HFFc6 (cell line): ENCODE measurements around the gene BMERB1. TPM values are rescaled to one million over a fixed set of nuclear protein-coding genes. Genes with fewer than 3 reads are reported as not detected.
"Not testable (repeated sequence)": the region's sequence is repeated elsewhere in the genome, so short reads cannot be mapped to it uniquely, and the experiment has no call there.

Source experiments
- DNase-seq: peaks from one replicate; pipeline ENCODE4 v3.0.0-alpha.2; 2018
- H3K27ac Mint-ChIP-seq: 2 replicates; pipeline ENCODE4 v1.8.0; 2020; ENCODE audit warnings: mild to moderate bottlenecking, mixed read lengths
- H3K27me3 Mint-ChIP-seq: 2 replicates; pipeline ENCODE4 v1.8.0; 2021; ENCODE audit warnings: mild to moderate bottlenecking, moderate library complexity, mixed read lengths; ENCODE audit not compliant: insufficient read depth
- H3K36me3 Mint-ChIP-seq: 2 replicates; pipeline ENCODE4 v1.8.0; 2021; ENCODE audit warnings: low read depth, mixed read lengths
- H3K4me1 Mint-ChIP-seq: 2 replicates; pipeline ENCODE4 v1.8.0; 2020; ENCODE audit warnings: low read depth, mixed read lengths
- H3K4me3 Mint-ChIP-seq: 2 replicates; pipeline ENCODE4 v1.8.0; 2020; ENCODE audit warnings: mild to moderate bottlenecking, moderate library complexity, mixed read lengths
- H3K9me3 Mint-ChIP-seq: 2 replicates; pipeline ENCODE4 v1.8.0; 2020; ENCODE audit warnings: mild to moderate bottlenecking, mixed read lengths
- CTCF ChIP-seq: fragments of 200-600 bp; sonication (generic); IDR thresholded peaks from 2 replicates; pipeline ENCODE4 v1.5.0; 2021; ENCODE audit warnings: antibody characterized with exemption, mild to moderate bottlenecking
- total RNA-seq, 6 experiments: library from RNA; stranded (reverse); fragmentation: NEBNext Ultra II Directional; extraction: Animal tissue kit (Norgen Biotek cat#: 25700); gene quantifications; 2 replicates in 1 of 6; 3 replicates in 5 of 6; pipeline ENCODE4 v1.2.3, GENCODE V29; 2021

Gene BMERB1
- total RNA-seq, 6 experiments from 2014 or later = 24.3 to 35.1 (median 29.9) TPM

DNA sequence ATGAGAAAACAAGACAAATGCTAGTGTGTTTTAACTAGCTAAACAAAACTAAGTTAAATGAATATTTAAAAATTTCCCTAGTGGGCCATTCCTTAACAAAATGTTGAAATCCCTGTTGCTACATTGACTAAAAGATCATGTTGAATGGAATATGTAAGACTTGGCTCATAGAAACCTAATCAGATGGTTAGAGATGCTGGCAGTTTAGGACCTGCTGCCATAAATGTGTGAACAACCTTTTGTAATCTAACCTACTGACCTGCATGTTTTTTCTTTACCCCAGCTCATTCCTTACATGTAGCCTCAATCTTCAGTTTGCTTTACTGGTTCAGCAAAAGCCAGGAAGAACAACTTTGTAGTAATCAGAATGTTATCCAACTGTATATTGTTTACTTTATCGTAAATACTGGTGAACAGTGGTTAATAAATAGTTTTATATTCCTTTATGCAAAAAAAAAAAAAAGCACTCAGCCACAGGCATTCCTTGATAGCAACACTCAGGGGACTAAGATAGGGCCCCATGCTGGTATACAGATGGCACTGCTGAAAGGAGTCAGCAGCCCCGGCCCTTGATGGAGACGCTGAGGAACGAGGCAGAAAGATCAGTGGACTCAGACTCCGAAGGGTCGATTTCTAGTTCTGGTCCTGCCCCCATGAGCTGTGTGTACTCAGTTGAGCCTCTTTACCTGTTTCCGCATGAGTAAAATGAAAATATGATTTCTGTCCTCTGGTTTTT, 130.4 kb downstream of the BMERB1 start:
- Mint-ChIP-seq H3K9me3 (peaks cover 8% of the 10 kb centered on the region), H3K36me3 (peaks cover 12% of the 10 kb centered on the region), H3K4me3 (no peak overlapping the region), H3K27ac (no peak overlapping the region), H3K4me1 (peaks cover 6% of the 10 kb centered on the region; the same call in 1 of the 2 replicates), H3K27me3 (peaks cover 1% of the 10 kb centered on the region; the same call in 1 of the 2 replicates)
- no peak for TF ChIP-seq CTCF
- no peak for DNase-seq

DNA sequence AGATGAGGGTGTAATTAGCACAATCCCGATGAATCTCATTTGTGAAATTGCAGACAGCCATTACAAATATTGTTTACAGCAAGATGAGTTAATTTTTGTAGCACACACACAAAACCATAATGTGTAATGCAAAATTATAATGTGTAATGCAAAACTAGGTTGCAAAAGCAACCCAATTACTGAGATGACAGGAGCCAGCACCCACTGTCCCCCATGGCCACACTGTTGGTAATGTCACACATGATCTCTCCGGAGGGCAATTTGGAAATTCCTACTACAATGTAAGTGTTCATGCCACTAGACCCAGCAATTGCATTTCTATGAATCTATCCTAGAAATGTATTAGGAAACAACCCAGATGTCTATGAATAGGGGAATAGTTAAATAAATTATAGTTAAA, 131.7 kb downstream of the BMERB1 start:
- Mint-ChIP-seq H3K4me1 (peaks cover 10% of the 10 kb centered on the region; the same call in 1 of the 2 replicates), H3K9me3 (peaks cover 8% of the 10 kb centered on the region), H3K27me3 (peaks cover 1% of the 10 kb centered on the region; the same call in 1 of the 2 replicates), H3K36me3 (peaks cover 19% of the 10 kb centered on the region), H3K4me3 (no peak overlapping the region), H3K27ac (no peak overlapping the region)
- TF ChIP-seq CTCF = no peak
- no peak for DNase-seq

DNA sequence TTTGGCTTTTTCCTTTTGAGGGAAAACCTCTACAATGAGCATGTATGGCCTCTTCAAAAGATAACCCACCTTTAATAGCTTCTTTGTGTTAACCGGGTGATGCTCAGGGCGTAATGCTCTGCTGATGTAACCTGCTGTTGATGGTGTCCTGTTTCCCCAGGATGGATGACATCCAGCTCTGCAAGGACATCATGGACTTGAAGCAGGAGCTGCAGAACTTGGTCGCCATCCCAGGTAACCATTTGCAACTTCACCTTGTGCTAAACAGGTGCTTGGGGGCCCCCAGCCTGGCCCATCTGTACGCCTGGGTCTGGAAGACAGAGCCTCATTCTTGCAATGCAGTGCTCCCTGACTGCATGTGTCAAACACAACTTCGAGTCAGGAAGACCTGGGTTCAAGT, 133.4 kb downstream of the BMERB1 start:
- Mint-ChIP-seq H3K36me3 (peaks cover 19% of the 10 kb centered on the region), H3K4me3 (no peak overlapping the region), H3K27ac (no peak overlapping the region), H3K27me3 (peaks cover 1% of the 10 kb centered on the region; the same call in 1 of the 2 replicates), H3K9me3 (peaks cover 8% of the 10 kb centered on the region), H3K4me1 (peaks cover 23% of the 10 kb centered on the region)
- no peak for TF ChIP-seq CTCF
- DNase-seq = no peak

DNA sequence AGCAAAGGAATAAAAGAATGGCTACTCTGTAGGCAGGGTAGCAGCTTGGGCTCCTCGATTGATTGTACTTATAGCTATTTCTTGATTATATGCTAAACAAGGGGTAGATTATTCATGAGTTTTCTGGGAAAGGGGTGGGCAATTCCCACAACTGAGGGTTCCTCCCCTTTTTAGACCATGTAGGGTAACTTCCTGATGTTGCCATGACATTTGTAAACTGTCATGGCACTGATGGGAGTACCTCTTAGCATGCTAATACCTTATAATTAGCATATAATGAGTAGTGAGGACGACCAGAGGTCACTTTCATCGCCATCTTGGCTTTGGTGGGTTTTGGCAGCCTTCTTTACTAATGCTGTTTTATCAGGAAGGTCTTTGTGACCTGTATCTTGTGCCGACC, 136.3 kb downstream of the BMERB1 start:
- Mint-ChIP-seq H3K4me1 (peaks cover 26% of the 10 kb centered on the region), H3K36me3 (peaks cover 33% of the 10 kb centered on the region)
- not testable (repeated sequence) for H3K27me3 Mint-ChIP-seq, H3K9me3 Mint-ChIP-seq, H3K27ac Mint-ChIP-seq, DNase-seq, H3K4me3 Mint-ChIP-seq

GRCh38 chr16:15571557-15571956, 137.2 kb downstream of the BMERB1 start:
- Mint-ChIP-seq H3K36me3 (peaks cover 33% of the 10 kb centered on the region), H3K27me3 (peaks cover 1% of the 10 kb centered on the region; the same call in 1 of the 2 replicates), H3K4me3 (no peak overlapping the region), H3K27ac (no peak overlapping the region), H3K4me1 (peaks cover 26% of the 10 kb centered on the region), H3K9me3 (no peaks in the 10 kb centered on the region)
- no peak for TF ChIP-seq CTCF
- DNase-seq = no peak

- no peak for TF ChIP-seq CTCF
- DNase-seq = peak; percentile 34
- Mint-ChIP-seq H3K4me1 (peaks cover 26% of the 10 kb centered on the region), H3K27ac (no peak overlapping the region; the same call in 1 of the 2 replicates), H3K9me3 (no peaks in the 10 kb centered on the region), H3K4me3 (no peak overlapping the region), H3K36me3 (peaks cover 37% of the 10 kb centered on the region), H3K27me3 (peaks cover 1% of the 10 kb centered on the region)
Measured at GRCh38 chr16:15572329-15573001, 138.1 kb downstream of the BMERB1 start.
